Vein endothelial cell (primary cell): ENCODE results near the gene FASTK. TPM values are rescaled to one million over a fixed set of nuclear protein-coding genes. Genes with fewer than 3 reads are reported as not detected.

Source experiments
- total RNA-seq: library from RNA; depleted of rRNA; stranded (reverse); fragments of >200 nt; gene quantifications from 2 replicates; pipeline ENCODE4 v1.2.3, GENCODE V29; 2012

FASTK gene
- 63.8 and 83.9 TPM in 2 replicates for total RNA-seq

GRCh38 chr7:151080522-151081169, at the start of gene FASTK:
Gene FASTK, minus strand, starts transcription at chr7:151080809. Its CDS starts 43 bp downstream, at chr7:151080766.

GRCh38 chr7:151085691-151086620, 5.3 kb upstream of the FASTK start, which contains the start of gene AGAP3:
Gene AGAP3, plus strand, starts transcription at chr7:151086475. Its CDS starts 267 bp downstream, at chr7:151086742.

DNA sequence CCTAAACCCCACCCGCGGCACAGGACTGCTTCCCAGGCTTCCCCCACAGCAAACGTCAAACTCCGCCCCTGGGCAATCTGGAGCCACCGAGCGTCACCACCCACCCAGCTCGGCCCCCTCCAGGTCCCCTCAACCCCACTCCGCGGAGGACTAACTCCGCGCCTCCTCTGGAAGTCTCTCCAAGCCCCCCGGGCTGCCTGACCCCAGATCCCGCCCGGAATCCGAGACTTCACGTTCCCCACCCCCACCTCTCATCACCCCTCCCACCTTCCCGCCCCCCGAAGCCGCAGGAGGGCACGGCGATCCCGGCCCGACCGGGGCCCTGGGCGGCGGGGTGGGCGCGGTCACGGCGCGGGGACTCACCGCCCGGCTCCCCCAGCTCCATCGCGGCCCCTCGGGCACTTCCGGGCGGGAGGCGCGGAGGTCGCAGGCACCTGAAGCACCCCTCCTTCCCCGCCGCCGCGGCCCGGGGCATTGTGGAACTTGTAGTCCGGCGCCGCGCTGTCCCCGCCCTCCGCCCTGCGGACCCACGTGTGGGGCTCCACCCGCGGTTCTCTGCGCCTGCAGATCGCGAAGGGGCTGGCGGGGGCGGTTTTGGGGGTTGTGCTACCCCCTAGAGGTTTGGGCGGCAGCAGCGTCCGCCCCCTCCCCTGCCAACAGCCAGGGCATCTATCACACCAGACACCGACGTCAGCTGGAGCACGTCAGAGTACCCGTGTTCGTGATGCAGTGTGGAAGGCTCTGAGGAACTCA, 2.6 kb upstream of the FASTK start, which contains the start of gene TMUB1:
Gene TMUB1, minus strand, starts transcription at position 423 of the 753 bp plus-strand sequence. CDS start 930 bp downstream, outside the sequence.

GRCh38 chr7:151059367-151060112, 21.1 kb downstream of the FASTK start, which contains the start of gene SLC4A2:
Gene SLC4A2, plus strand, starts transcription at chr7:151059589. Its CDS starts 2,399 bp downstream, at chr7:151061988.

DNA sequence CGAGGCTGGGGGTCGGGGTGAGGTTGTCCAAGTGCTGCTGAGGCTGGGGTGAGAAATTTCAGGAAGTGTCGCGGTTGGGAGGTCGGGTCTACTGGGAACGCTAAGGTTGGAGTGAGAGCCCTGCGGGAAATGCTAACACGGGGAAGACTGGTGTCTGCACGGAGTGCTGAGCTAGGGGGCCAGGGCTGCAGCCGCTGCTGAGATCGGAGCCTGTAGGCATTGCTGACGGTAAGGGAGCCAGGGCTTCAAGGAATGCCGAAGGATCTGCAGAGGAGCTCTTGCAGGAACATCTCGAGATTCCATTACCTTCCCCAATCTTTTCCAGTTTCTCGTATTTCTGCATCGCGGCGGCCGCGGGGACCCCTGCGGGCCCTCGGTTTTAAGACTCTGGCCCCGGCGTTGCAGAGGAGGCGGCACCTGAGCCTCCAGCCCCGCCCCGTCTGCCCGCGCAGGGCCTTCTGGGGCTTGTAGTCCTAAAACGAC, 23.1 kb downstream of the FASTK start, which contains the start of gene CDK5:
Gene CDK5, minus strand, starts transcription at position 392 of the 483 bp plus-strand sequence. Its CDS starts 49 bp downstream, at position 343.

GRCh38 chr7:151047976-151048815, 32.4 kb downstream of the FASTK start, which contains the start of gene ASIC3:
Gene ASIC3, plus strand, starts transcription at chr7:151048531. Its CDS starts 355 bp downstream, at chr7:151048886.

DNA sequence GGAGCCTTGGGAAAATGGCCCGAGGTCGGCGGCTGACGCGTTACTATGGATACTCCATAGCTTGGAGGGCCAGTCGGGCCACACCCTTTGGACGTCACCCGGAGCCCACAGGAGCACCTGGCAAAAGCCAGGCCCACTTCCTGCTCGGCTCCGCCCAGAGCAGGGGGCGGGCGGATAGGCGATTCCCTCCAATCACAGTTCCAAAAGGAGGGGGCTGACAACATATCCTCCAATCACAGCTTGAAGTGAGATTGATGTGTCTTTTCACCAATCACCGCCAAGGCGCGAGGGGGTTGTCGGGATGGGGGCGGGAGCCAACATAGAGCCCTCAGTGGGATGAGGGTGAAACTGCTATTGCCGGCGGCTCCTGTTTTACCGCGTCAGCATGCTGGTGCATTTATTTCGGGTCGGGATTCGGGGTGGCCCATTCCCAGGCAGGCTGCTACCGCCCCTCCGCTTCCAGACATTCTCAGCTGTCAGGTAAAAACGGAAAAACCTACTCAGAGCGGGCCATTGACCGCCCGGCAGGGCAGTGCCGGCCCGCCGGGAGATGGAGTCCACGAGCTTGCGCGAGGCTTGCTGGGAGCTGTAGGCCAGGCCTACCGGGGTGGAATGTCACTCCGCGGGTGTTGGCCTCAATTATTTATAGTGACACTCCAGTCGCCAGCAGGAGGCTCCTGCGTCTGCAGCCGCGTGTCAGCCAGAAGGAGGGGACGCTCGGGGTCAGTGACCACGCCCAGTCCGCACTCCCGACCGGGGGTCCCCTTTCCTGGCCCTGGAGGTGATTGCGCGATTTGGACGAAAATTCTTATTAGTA, 52.3 kb downstream of the FASTK start, which contains the start of gene ABCB8:
Gene ABCB8, plus strand, starts transcription at position 320 of the 817 bp plus-strand sequence. Its CDS starts 66 bp downstream, at position 386.

Other genes starting within 250 kb of the FASTK start
- not detected in 2 replicates for gene AOC1, start 228.3 kb downstream of the FASTK start, total RNA-seq
- gene KCNH2, start 102.5 kb downstream of the FASTK start, total RNA-seq = under 0.01 TPM in 1 of 2 replicates, not detected in the other
- gene NOS3, start 89.8 kb downstream of the FASTK start, total RNA-seq = 67.6 and 106 TPM in 2 replicates
- gene ATG9B, start 56.3 kb downstream of the FASTK start, total RNA-seq = under 0.01 and 0.10 TPM in 2 replicates
- gene ABCB8, start 52.4 kb downstream of the FASTK start, total RNA-seq = 28.8 and 31.7 TPM in 2 replicates
- gene ASIC3, start 32.3 kb downstream of the FASTK start, total RNA-seq = 0.29 and 0.33 TPM in 2 replicates
- 15.2 and 15.4 TPM in 2 replicates for gene CDK5, start 22.9 kb downstream of the FASTK start, total RNA-seq
- 63.9 and 80.7 TPM in 2 replicates for gene SLC4A2, start 21.2 kb downstream of the FASTK start, total RNA-seq
- 21.0 and 31.0 TPM in 2 replicates for gene TMUB1, start 2.7 kb upstream of the FASTK start, total RNA-seq
- gene AGAP3, start 5.7 kb upstream of the FASTK start, total RNA-seq = 84.4 and 104 TPM in 2 replicates
- under 0.01 TPM in 1 of 2 replicates, not detected in the other for gene GBX1, start 86.9 kb upstream of the FASTK start, total RNA-seq
- gene ASB10, start 106.4 kb upstream of the FASTK start, total RNA-seq = not detected in 2 replicates
- gene H2BK1, start 129.7 kb upstream of the FASTK start, total RNA-seq = not detected in 2 replicates
- 76.1 and 90.5 TPM in 2 replicates for gene ABCF2, start 146.4 kb upstream of the FASTK start, total RNA-seq
- 82.7 and 91.5 TPM in 2 replicates for gene CHPF2, start 151.7 kb upstream of the FASTK start, total RNA-seq
- 2.7 and 5.2 TPM in 2 replicates for gene SMARCD3, start 167.9 kb upstream of the FASTK start, total RNA-seq